ENCODE measurements around the gene SMIM8. TPM values are rescaled to one million over a fixed set of nuclear protein-coding genes. Genes with fewer than 3 reads are reported as not detected.

The SMIM8 gene
- total RNA-seq, 1 donor from 2014 or later: 6.9 TPM

DNA sequence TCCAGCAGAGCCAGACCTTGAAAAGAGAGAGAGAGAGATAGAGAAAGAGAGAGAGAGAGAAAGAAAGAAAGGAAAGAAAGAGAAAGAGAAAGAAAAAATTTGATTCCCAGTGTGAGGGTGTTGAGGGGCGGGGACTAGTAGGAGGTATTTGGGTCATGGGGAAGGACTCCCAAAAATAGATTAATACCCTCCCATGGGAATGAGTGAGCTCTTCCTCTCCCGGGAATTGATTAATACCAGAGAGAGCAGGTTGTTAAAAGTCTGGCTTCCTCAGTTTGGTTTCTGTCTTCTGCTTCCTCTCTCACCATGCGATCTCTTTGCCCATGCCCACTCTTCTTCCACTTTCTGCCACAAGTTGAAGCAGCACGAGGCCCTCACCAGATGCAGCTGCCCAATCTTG, 56.6 kb downstream of the SMIM8 start:
- no peaks in the 10 kb centered on the region for H3K27me3 ChIP-seq (ENCODE audit: insufficient read depth, low read length)
- no peaks in the 10 kb centered on the region for H3K9me3 ChIP-seq (ENCODE audit: insufficient read depth, low read depth, low read length)
- no peaks in the 10 kb centered on the region for H4K20me1 ChIP-seq (ENCODE audit: insufficient read depth, low read length)
- Mint-ChIP-seq H3K9me3 (ENCODE audit: unreplicated experiment) (no peaks in the 10 kb centered on the region), H3K36me3 (ENCODE audit: low read depth, unreplicated experiment) (peaks cover 3% of the 10 kb centered on the region), H3K27ac (ENCODE audit: unreplicated experiment) (no peak overlapping the region), H3K4me1 (ENCODE audit: low read depth, unreplicated experiment) (no peaks in the 10 kb centered on the region), H3K4me3 (ENCODE audit: unreplicated experiment) (no peak overlapping the region), H3K27me3 (ENCODE audit: low read depth, unreplicated experiment) (no peaks in the 10 kb centered on the region)
- no peak for DNase-seq (ENCODE audit: low read depth)
- H3K79me2 ChIP-seq (ENCODE audit: insufficient read depth, low read length): no peaks in the 10 kb centered on the region
- FAIRE-seq: no peak
- no peak overlapping the region for H3K27ac ChIP-seq (ENCODE audit: low read depth, low read length)
- H2AFZ ChIP-seq (ENCODE audit: low read depth, low read length): no peak overlapping the region
- TF ChIP-seq EZH2 (IDR thresholded peaks at IDR 0.05; ENCODE audit: insufficient read depth, low read length) (no peak), CTCF (IDR thresholded peaks at IDR 0.05; ENCODE audit: insufficient read depth, low read depth, low read length) (no peak)
- no peaks in the 10 kb centered on the region for H3K36me3 ChIP-seq (ENCODE audit: insufficient read depth, low read length)
- no peak overlapping the region for H3K4me2 ChIP-seq (ENCODE audit: low read length)
- H3K4me3 ChIP-seq (ENCODE audit: insufficient read depth, low read depth, low read length): no peak overlapping the region
- no peaks in the 10 kb centered on the region for H3K4me1 ChIP-seq (ENCODE audit: insufficient read depth, low read length)
- H3K9ac ChIP-seq (ENCODE audit: low read length): no peak overlapping the region

- H2AFZ ChIP-seq (ENCODE audit: low read depth, low read length): no peak overlapping the region
- no peak overlapping the region for H3K4me2 ChIP-seq (ENCODE audit: low read length)
- peaks cover 3% of the 10 kb centered on the region for H3K36me3 Mint-ChIP-seq (ENCODE audit: low read depth, unreplicated experiment)
- DNase-seq (ENCODE audit: low read depth) (no peak), FAIRE-seq (no peak)
- no peak overlapping the region for H3K4me3 Mint-ChIP-seq (ENCODE audit: unreplicated experiment)
- no peaks in the 10 kb centered on the region for H3K36me3 ChIP-seq (ENCODE audit: insufficient read depth, low read length)
- H3K27me3 ChIP-seq (ENCODE audit: insufficient read depth, low read length): no peaks in the 10 kb centered on the region
- no peaks in the 10 kb centered on the region for H3K9me3 ChIP-seq (ENCODE audit: insufficient read depth, low read depth, low read length)
- no peaks in the 10 kb centered on the region for H3K27me3 Mint-ChIP-seq (ENCODE audit: low read depth, unreplicated experiment)
- TF ChIP-seq CTCF (IDR thresholded peaks at IDR 0.05; ENCODE audit: insufficient read depth, low read depth, low read length): no peak
- TF ChIP-seq EZH2 (IDR thresholded peaks at IDR 0.05; ENCODE audit: insufficient read depth, low read length): no peak
- no peaks in the 10 kb centered on the region for H3K4me1 ChIP-seq (ENCODE audit: insufficient read depth, low read length)
- H3K27ac Mint-ChIP-seq (ENCODE audit: unreplicated experiment): no peak overlapping the region
- H4K20me1 ChIP-seq (ENCODE audit: insufficient read depth, low read length): no peaks in the 10 kb centered on the region
- H3K4me1 Mint-ChIP-seq (ENCODE audit: low read depth, unreplicated experiment): no peaks in the 10 kb centered on the region
- H3K27ac ChIP-seq (ENCODE audit: low read depth, low read length): no peak overlapping the region
- no peak overlapping the region for H3K4me3 ChIP-seq (ENCODE audit: insufficient read depth, low read depth, low read length)
- no peaks in the 10 kb centered on the region for H3K79me2 ChIP-seq (ENCODE audit: insufficient read depth, low read length)
- no peaks in the 10 kb centered on the region for H3K9me3 Mint-ChIP-seq (ENCODE audit: unreplicated experiment)
- H3K9ac ChIP-seq (ENCODE audit: low read length): no peak overlapping the region
Measured at GRCh38 chr6:87382861-87383260, 60.5 kb downstream of the SMIM8 start.

GRCh38 chr6:87384038-87384437, 61.6 kb downstream of the SMIM8 start:
- TF ChIP-seq CTCF (IDR thresholded peaks at IDR 0.05; ENCODE audit: insufficient read depth, low read depth, low read length) (no peak), EZH2 (IDR thresholded peaks at IDR 0.05; ENCODE audit: insufficient read depth, low read length) (no peak)
- H3K9ac ChIP-seq (ENCODE audit: low read length): no peak overlapping the region
- Mint-ChIP-seq H3K4me3 (ENCODE audit: unreplicated experiment) (no peak overlapping the region), H3K4me1 (ENCODE audit: low read depth, unreplicated experiment) (no peaks in the 10 kb centered on the region), H3K36me3 (ENCODE audit: low read depth, unreplicated experiment) (peaks cover 1% of the 10 kb centered on the region), H3K27ac (ENCODE audit: unreplicated experiment) (no peak overlapping the region), H3K27me3 (ENCODE audit: low read depth, unreplicated experiment) (no peaks in the 10 kb centered on the region), H3K9me3 (ENCODE audit: unreplicated experiment) (no peaks in the 10 kb centered on the region)
- H3K4me3 ChIP-seq (ENCODE audit: insufficient read depth, low read depth, low read length): no peak overlapping the region
- no peak overlapping the region for H2AFZ ChIP-seq (ENCODE audit: low read depth, low read length)
- FAIRE-seq (no peak), DNase-seq (ENCODE audit: low read depth) (no peak)
- no peaks in the 10 kb centered on the region for H4K20me1 ChIP-seq (ENCODE audit: insufficient read depth, low read length)
- H3K4me1 ChIP-seq (ENCODE audit: insufficient read depth, low read length): no peaks in the 10 kb centered on the region
- no peaks in the 10 kb centered on the region for H3K9me3 ChIP-seq (ENCODE audit: insufficient read depth, low read depth, low read length)
- no peaks in the 10 kb centered on the region for H3K36me3 ChIP-seq (ENCODE audit: insufficient read depth, low read length)
- H3K27me3 ChIP-seq (ENCODE audit: insufficient read depth, low read length): no peaks in the 10 kb centered on the region
- no peaks in the 10 kb centered on the region for H3K79me2 ChIP-seq (ENCODE audit: insufficient read depth, low read length)
- no peak overlapping the region for H3K4me2 ChIP-seq (ENCODE audit: low read length)
- no peak overlapping the region for H3K27ac ChIP-seq (ENCODE audit: low read depth, low read length)
